ENCODE measurements around the gene OR14J1.
"Not testable (repeated sequence)": the region's sequence is repeated elsewhere in the genome, so short reads cannot be mapped to it uniquely, and the experiment has no call there.

Gene OR14J1, protein sequence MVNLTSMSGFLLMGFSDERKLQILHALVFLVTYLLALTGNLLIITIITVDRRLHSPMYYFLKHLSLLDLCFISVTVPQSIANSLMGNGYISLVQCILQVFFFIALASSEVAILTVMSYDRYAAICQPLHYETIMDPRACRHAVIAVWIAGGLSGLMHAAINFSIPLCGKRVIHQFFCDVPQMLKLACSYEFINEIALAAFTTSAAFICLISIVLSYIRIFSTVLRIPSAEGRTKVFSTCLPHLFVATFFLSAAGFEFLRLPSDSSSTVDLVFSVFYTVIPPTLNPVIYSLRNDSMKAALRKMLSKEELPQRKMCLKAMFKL

DNA sequence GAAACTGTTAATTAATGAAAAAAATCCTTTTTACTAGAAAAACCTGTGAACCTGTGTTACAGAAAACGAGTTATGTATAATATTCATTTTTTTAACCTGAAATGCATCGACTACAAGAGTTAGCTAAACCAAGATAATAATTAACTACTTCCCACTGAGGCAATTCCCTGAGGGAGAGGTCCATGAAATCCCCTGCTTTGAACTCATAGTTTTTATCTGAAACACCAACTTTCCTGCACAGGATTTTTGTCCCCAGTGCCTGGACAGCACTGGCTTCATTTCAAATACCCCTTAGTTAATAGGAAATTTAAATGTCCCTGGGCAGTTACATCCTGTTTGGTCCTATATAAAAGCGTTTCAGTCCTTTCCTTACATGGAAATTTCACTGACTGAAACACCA is at the start of gene OR14J1:
Gene OR14J1 (plus strand): TSS at position 386 of the 400 bp plus-strand sequence. CDS start 4,989 bp downstream, outside the sequence.
- no peak for DNase-seq

DNA sequence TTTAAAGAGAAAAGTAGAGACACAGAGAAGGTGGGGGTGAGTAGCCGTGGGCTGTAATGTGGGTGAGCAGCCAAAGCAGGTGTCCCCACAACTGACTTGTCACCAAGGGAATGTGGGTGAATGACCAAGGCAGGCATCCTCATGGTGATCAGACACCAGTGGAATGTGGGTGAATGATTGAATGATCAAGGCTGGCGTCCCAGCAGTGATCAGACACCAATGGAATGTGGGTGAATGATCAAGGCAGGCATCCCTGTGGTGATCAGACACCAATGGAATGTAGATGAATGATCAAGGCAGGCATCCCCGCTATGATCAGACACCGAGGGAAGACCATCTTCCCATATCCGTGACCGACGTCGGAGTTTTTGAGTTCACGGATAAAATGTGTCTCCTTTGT is 49.8 kb upstream of the OR14J1 start:
- DNase-seq: no peak

DNA sequence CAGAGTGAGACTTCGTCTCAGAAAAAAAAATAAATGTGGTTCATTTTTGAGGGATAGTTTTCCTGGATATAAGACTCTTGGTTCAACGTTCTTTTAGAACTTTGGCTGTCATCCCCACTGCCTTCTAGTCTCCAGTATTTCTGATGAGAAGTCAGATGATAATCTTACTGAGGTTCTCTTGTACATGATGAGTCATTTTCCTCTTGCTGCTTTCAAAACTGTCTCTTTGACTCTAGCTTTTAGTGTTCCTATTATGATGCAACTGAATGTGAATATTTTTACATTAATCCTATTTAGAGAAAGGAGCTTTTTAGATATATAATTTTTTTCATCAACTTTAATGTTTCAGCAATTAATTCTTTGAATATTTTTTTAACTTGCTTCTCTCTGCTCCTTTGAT is 46.0 kb upstream of the OR14J1 start:
- no peak for DNase-seq

DNA sequence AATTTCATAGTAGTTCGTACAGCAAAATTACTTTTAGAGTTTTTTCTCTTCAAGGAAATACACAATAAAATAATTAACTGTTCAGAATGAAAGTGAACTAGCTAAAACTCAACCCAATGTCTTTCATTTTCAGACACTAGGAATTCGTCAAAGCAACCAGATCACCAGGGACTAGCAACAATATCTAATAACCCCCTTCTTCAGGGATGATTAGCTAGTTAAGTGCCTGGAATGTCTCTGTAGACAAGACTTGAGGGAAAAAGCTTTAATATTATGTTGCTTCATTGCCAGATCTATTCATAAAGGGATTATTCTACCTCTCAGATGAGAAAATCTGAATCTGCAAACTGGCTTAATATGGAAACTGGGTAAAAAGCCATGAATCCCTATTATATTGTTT is 41.8 kb upstream of the OR14J1 start:
- DNase-seq: no peak

DNA sequence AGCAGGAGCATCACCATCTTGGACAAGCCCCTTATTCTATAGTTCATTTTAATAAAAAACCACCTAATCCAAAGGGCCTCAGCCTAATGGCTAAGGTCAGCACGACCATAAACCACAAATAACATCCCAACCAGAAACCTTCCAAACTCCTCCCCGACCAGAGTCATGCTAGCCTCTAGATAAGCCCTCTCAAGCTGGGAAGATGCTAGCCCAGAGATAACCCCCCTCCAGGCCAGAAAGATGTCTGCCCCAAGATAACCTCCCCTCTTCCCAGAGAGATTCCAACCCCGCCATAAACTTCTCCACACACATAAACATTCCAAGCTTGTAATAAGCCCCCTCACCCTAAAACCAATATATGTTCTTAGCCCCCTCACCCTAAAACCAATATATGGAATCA is 38.5 kb upstream of the OR14J1 start:
- no peak for DNase-seq

DNA sequence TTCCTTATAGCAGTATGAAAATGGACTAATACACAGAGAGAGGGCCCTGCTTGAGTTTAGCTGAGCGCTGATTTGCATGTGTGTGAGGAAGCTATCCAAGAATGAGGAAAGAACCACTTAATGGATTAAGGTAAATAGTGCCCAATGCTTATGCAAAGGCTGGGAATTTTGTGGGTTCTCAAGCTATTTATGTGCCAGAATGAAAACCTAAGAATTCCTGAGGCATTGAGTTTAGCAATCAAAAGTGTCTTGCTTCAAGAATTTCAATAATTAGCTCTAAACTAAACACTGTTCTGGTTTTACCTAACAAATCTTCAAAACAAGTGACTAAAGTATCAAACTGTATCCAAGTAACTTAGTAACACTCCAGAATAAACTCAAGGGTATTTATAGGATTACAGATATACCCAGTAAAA is 7.0 kb upstream of the OR14J1 start:
- DNase-seq: no peak

DNA sequence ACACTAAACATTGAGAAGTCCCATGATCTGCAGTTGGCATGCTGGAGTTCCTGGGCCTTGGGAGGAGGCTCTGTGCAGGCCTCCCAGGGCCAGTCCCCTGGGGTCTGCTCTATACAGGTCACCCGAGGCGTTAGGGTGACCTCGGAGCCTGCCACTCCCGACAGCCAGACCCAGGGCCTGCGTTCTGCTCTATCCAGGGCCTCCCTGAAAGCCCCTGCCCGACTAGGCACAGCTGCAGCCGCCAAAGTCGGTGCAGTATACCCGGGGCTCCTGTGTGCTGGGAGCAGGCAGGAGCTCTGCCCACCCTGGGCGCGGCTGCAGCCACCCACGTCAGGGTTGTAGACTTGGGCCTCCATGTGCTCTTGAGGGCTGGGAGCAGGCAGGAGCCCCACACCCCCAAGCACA is 6.3 kb upstream of the OR14J1 start:
- DNase-seq: no peak

DNA sequence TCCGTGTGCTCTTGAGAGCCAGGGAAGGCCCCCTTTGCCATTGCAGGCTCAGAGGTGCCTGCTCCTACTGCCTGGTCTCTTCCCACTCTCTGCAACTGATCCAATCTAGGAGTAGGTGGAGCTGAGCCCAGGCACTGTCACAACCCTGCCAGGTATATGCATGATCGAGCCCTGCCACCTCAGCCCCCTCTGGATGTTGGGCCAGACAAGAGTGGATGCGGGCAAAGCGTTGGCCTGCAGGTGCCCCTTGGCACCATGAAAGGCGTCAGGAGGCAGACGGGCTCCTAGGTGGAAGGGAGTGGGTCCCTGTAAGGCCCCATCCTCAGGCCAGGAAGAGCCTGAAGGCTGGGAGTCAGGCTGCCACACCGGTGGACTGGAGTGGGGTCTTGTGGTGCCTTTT is 5.9 kb upstream of the OR14J1 start:
- no peak for DNase-seq

DNA sequence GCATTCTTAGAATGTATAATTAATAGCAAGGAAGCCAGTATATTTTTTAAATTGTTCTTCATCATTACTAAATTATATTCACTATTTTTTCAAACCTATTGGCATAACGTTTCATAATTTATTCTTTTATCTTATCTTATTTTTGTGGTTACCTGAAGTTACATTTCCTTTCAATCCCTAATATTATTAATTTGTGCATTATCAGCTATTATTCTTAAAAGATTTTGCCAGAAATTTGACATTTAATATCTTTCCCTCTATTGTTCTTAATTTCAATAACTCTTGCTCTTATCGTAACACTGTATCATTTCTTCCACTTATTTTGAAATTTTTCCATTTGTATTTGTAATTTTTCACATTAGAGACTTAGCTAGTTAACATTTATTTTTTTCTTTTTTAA is 18.4 kb downstream of the OR14J1 start:
- DNase-seq: no peak

DNA sequence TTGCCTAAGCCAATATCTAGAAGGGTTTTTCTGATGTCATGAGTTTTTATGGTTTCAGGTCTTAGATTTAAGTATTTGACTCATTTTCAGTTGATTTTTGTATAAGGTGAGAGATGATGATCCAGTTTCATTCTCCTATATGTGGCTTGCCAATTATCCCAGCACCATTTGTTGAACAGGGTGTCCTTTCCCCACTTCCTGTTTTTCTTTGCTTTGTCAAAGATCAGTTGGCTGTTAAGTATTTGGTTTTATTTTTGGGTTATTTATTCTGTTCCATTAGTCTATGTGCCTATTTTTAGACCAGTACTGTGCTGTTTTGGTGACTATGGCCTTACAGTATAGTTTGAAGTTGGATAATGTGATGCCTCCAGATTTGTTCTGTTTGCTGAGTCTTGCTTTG is 21.8 kb downstream of the OR14J1 start:
- not testable (repeated sequence) for DNase-seq

DNA sequence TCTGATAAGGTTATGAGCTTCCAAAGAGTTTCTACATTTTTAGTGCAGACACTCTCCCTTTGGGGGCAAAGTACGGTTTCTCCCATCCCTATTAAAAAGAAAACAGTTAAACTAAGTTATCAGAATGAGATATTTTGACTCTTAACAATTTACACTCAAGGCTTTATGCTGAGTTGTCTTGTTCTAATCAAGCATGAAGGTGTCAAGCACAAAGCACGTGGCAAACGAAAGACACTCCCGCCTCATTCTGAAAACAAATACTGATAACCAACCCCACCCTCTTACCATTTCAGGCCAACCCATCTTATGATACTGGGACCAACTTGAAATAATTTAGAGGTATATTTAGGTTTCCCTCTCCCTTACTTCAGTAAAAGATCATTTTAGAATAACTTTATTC is 24.3 kb downstream of the OR14J1 start:
- DNase-seq: no peak

DNA sequence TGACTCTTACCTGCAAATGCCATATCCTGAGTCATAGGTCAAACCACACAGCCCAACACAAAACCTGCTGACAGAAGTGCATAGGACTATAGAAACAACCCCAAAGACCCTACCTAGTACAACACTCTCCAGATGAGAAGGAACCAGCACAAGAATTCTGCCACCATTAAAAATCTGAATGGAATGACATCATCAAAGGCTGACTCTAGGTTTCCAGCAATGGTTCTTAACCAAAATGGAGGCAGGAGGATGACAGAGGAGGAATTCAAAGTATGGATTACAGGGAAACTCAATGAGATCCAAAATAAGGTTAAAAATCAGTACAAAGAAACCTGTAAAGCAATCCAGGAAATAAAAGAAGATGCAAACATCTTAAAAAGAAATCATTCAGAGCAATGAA is 31.2 kb downstream of the OR14J1 start:
- no peak for DNase-seq

DNA sequence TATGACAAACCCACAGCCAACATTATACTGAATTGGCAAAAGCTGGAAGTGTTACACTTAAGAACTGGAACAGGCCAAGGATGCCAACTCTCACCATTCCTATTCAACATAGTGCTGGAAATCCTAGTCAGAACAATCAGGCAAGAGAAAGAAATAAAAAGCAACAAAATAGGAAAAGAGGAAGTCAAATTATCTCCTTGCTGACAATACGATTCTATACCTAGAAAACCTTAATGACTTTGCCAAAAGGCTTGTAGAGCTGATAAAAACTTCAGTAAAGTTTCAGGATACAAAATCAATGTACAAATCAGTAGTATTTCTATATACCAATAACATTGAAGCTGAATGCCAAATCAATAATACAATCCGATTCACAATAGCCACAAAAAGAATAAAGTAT is 34.8 kb downstream of the OR14J1 start:
- DNase-seq: no peak

DNA sequence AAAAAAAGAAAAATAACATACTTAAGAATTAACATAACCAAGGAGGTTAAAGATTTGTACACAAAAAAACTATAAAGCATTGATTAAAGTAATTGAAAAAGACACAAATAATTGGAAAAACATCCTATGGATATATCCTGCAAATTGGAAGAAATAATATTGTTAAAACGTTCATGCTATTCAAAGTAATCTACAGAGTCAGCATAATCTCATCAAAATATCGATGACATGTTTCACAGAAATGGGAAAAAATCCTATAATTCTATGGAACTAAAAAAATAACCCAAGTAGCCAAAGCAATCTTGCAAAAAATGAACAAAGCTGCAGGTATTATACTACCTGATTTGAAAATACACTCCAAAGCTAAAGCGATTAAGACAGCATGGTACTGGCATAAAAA is 43.9 kb downstream of the OR14J1 start:
- no peak for DNase-seq

DNA sequence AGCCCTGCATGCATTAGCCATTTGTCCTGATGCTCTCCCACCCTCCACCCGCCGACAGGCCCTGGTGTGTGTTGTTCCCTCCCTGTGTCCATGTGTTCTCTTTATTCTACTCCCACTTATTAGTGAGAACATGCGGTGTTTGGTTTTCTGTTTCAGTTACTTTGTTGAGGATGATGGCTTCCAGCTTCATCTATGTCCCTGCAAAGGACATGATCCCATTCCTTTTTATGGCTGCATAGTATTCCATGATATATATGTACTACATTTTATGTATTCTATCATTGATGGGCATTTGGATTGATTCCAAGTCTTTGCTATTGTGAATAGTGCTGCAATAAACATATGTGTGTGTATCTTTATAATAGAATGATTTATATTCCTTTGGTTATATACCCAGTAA is 47.8 kb downstream of the OR14J1 start:
- DNase-seq: not testable (repeated sequence)

DNA sequence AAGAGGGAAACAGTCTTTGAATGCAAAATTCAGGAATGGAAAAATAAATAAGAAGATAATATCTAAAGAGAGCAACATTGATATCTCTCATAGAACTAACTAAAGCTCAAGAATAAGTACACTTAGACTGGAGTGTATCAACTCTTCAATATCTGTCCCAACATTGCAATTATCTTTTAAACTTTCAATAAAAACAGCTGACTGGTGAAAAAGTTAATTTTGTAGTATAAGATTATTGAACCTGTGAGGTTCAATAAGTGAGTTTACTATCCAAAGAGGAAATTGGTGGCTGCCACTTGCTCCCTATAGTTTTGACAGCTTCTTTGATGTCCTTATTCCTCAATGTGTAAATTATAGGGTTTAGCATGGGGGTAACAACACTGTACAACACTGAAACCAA is 53.5 kb downstream of the OR14J1 start:
- DNase-seq: no peak

DNA sequence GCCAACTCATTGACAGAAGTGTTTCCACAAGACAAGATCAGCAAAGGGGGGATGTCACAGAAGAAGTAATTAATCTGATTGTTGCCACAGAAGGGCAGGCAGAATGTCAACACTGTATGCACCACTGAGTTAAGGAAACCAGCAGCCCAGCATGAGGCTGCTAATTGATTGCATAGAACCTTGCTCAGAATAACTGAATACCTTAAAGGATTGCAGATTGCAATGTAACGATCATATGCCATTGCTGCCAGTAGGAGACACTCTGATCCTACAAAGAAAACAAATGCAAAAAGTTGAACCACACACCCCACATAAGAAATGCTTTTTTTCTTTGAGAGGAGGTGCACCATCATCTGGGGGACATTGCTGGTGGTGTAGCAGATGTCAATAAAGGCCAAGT is 54.1 kb downstream of the OR14J1 start:
- DNase-seq: no peak
